NCI-H524 treated with DMSO at 0.1 percent for 48 hours (cell line): ENCODE results near the gene B4GALT7.
"Not testable (repeated sequence)": the region's sequence is repeated elsewhere in the genome, so short reads cannot be mapped to it uniquely, and the experiment has no call there.

Source experiments
- DNase-seq: peaks from one replicate; lab custom pipeline; 2025; lab: John Stamatoyannopoulos, UW

B4GALT7 gene

GRCh38 chr5:177609076-177610059 is 9.4 kb downstream of the B4GALT7 start:
- no peak for DNase-seq

- DNase-seq: no peak
Observed at GRCh38 chr5:177610131-177610769, 10.3 kb downstream of the B4GALT7 start.

- DNase-seq: no peak
Observed at GRCh38 chr5:177610770-177611445, 11.0 kb downstream of the B4GALT7 start.

GRCh38 chr5:177611446-177612214 is 11.7 kb downstream of the B4GALT7 start:
- DNase-seq: no peak

- no peak for DNase-seq
Observed at GRCh38 chr5:177612215-177612673, 12.3 kb downstream of the B4GALT7 start.

- no peak for DNase-seq
Observed at GRCh38 chr5:177620560-177620959, 20.6 kb downstream of the B4GALT7 start.

GRCh38 chr5:177624172-177624571 is 24.2 kb downstream of the B4GALT7 start:
- DNase-seq: not testable (repeated sequence)

- DNase-seq: not testable (repeated sequence)
Observed at GRCh38 chr5:177630186-177630585, 30.3 kb downstream of the B4GALT7 start.

GRCh38 chr5:177634912-177635311 is 35.0 kb downstream of the B4GALT7 start:
- not testable (repeated sequence) for DNase-seq

- not testable (repeated sequence) for DNase-seq
Observed at GRCh38 chr5:177645462-177645861, 45.5 kb downstream of the B4GALT7 start.

GRCh38 chr5:177651235-177651634 is 51.3 kb downstream of the B4GALT7 start:
- DNase-seq: not testable (repeated sequence)

GRCh38 chr5:177657846-177658245 is 57.9 kb downstream of the B4GALT7 start:
- DNase-seq: not testable (repeated sequence)

- not testable (repeated sequence) for DNase-seq
Observed at GRCh38 chr5:177658542-177658941, 58.6 kb downstream of the B4GALT7 start.
